Fibroblast of skin of left quadriceps (primary cell): ENCODE data around the gene TMEM47.

ENCODE experiments used
- DNase-seq, 2 experiments: peaks; one replicate each; pipeline ENCODE4 v3.0.0-alpha.2; 2013; ENCODE audit warnings: low read depth in 2 of 2

Gene TMEM47

GRCh38 chrX:34585561-34585960 lies 71.5 kb downstream of the TMEM47 start:
- no peak for DNase-seq

- no peak for DNase-seq
Observed at GRCh38 chrX:34584781-34585180, 72.3 kb downstream of the TMEM47 start.

DNA sequence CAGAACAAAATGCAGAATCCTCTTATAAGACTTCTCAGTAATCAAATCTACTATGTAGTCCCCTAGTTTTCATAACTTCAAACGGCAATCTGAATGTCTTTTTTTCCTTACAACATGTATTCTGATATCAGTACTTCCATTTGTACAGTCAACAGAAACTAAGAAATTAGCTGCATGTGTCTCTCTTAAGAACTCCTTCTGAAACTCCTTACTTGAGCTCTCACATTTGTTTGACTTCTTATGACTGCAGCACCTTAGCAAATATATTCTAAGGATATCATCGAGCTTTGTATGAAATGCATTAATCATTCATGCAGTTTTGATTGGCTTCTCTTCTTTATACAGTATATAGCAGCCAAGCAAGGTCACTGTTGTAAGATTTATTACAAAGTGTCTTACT lies 77.0 kb downstream of the TMEM47 start:
- no peak for DNase-seq

- peak; percentile 21 to 25 for DNase-seq
Observed at GRCh38 chrX:34578237-34578636, 78.8 kb downstream of the TMEM47 start.
